ENCODE results near the gene SERPINA5. TPM values are rescaled to one million over a fixed set of nuclear protein-coding genes. Genes with fewer than 3 reads are reported as not detected.
"Not testable (repeated sequence)": the region's sequence is repeated elsewhere in the genome, so short reads cannot be mapped to it uniquely, and the experiment has no call there.

Gene SERPINA5
- total RNA-seq, 1 donor from 2014 or later = 2.4 TPM

GRCh38 chr14:94574336-94574735 lies 6.9 kb upstream of the SERPINA5 start:
- no peak for TF ChIP-seq CTCF (conservative IDR thresholded peaks at IDR 0.05; ENCODE audit: low read depth, low read length)
- no peak for DNase-seq (ENCODE audit: low read depth)
- H3K4me3 ChIP-seq (ENCODE audit: low read depth, low read length) = no peak overlapping the region

GRCh38 chr14:94575730-94576585 lies 5.3 kb upstream of the SERPINA5 start:
- TF ChIP-seq CTCF (conservative IDR thresholded peaks at IDR 0.05; ENCODE audit: low read depth, low read length) = peak; percentile 30
- peak; percentile 88 for DNase-seq (ENCODE audit: low read depth)
- no peak overlapping the region for H3K4me3 ChIP-seq (ENCODE audit: low read depth, low read length)

- H3K4me3 ChIP-seq (ENCODE audit: low read depth, low read length); DNase-seq (ENCODE audit: low read depth): not testable (repeated sequence)
Measured at GRCh38 chr14:94577472-94577871, 3.8 kb upstream of the SERPINA5 start.

GRCh38 chr14:94578712-94579111 lies 2.5 kb upstream of the SERPINA5 start:
- TF ChIP-seq CTCF (conservative IDR thresholded peaks at IDR 0.05; ENCODE audit: low read depth, low read length) = no peak
- no peak overlapping the region for H3K4me3 ChIP-seq (ENCODE audit: low read depth, low read length)
- DNase-seq (ENCODE audit: low read depth) = no peak

- no peak for DNase-seq (ENCODE audit: low read depth)
- no peak overlapping the region for H3K4me3 ChIP-seq (ENCODE audit: low read depth, low read length)
- TF ChIP-seq CTCF (conservative IDR thresholded peaks at IDR 0.05; ENCODE audit: low read depth, low read length) = no peak
Measured at GRCh38 chr14:94582199-94582750, 1.0 kb downstream of the SERPINA5 start.

- no peak for DNase-seq (ENCODE audit: low read depth)
- H3K4me3 ChIP-seq (ENCODE audit: low read depth, low read length) = no peak overlapping the region
- TF ChIP-seq CTCF (conservative IDR thresholded peaks at IDR 0.05; ENCODE audit: low read depth, low read length) = no peak
Measured at GRCh38 chr14:94582851-94583250, 1.6 kb downstream of the SERPINA5 start.

- no peak for DNase-seq (ENCODE audit: low read depth)
- no peak overlapping the region for H3K4me3 ChIP-seq (ENCODE audit: low read depth, low read length)
- TF ChIP-seq CTCF (conservative IDR thresholded peaks at IDR 0.05; ENCODE audit: low read depth, low read length) = no peak
Measured at GRCh38 chr14:94583557-94583956, 2.3 kb downstream of the SERPINA5 start.
